ENCODE data around the gene ZNF367. TPM values are rescaled to one million over a fixed set of nuclear protein-coding genes. Genes with fewer than 3 reads are reported as not detected.

ZNF367 gene
- polyA plus RNA-seq, 1 donor (not counting 4 experiments of a cell fraction or from before 2014, with no cell fraction given): 2.2 TPM

DNA sequence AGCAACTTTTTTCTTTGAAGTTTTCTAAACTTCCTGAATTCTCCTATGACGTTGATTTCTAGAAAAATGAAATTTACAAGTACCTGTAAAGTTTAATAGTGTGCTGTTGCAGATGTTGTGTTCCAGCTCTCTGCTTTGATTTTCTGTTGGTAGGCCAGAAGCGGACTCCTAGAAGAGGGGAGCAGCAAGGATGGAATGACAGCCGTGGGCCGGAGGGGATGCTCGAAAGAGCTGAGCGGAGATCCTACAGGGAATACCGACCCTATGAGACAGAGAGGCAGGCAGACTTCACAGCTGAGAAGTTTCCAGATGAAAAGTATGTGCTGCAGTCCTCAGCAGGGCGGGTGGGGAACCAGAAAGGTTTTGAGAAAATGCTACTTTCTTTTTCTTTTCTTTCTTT is 40.1 kb upstream of the ZNF367 start:
- H3K36me3 ChIP-seq (ENCODE audit: control insufficient read depth in 2 of 2, extremely low read depth in 1 of 2, insufficient read depth in 2 of 2, low read length in 2 of 2): peaks cover 0 to 1% of the 10 kb centered on the region in 2 experiments
- no peak for DNase-seq (ENCODE audit: low read depth, low spot score)
- dilution Hi-C loops (cut with MboI; ENCODE audit: extremely low pct_ligation_motif_present, low sequenced_read_pairs): no loop called here
- no peak overlapping the region for H3K9ac ChIP-seq (ENCODE audit: control insufficient read depth, extremely low read depth, insufficient read depth, low read length)
- H3K27me3 ChIP-seq (ENCODE audit: control insufficient read depth, extremely low read depth, insufficient read depth, low read length): no peaks in the 10 kb centered on the region
- FAIRE-seq: no peak
- no peaks in the 10 kb centered on the region for H3K9me3 ChIP-seq (ENCODE audit: control insufficient read depth, low read depth, low read length)
- no peak overlapping the region for H2AFZ ChIP-seq (ENCODE audit: control insufficient read depth, low read length)
- no peak overlapping the region for H3K4me2 ChIP-seq (ENCODE audit: control insufficient read depth, extremely low read depth, insufficient read depth, low read depth, low read length)
- no peak overlapping the region for H3K27ac ChIP-seq (ENCODE audit: control insufficient read depth, insufficient read depth, low read length)
- peaks cover 6% of the 10 kb centered on the region for H3K79me2 ChIP-seq (ENCODE audit: control insufficient read depth, insufficient read depth, low read length)
- no peak overlapping the region for H3K4me3 ChIP-seq (ENCODE audit: control insufficient read depth in 2 of 3, extremely low read depth in 1 of 3, insufficient read depth in 2 of 3, low read depth in 1 of 3, low read length in 3 of 3)
- H4K20me1 ChIP-seq (ENCODE audit: control insufficient read depth, extremely low read depth, insufficient read depth, low read length): no peaks in the 10 kb centered on the region
- H3K4me1 ChIP-seq (ENCODE audit: control insufficient read depth, extremely low read depth, insufficient read depth, low read length): no peaks in the 10 kb centered on the region
- H3K9me1 ChIP-seq (ENCODE audit: control insufficient read depth, extremely low read depth, insufficient read depth, low read length): no peaks in the 10 kb centered on the region
- TF ChIP-seq CTCF (optimal IDR thresholded peaks at IDR 0.05 in 1 of 3, IDR thresholded peaks at IDR 0.05 in 1 of 3, conservative IDR thresholded peaks at IDR 0.05 in 1 of 3; ENCODE audit: extremely low read depth in 1 of 3, insufficient read depth in 2 of 3, low read length in 3 of 3) (no peak), EZH2 (IDR thresholded peaks at IDR 0.05; ENCODE audit: low read length) (no peak)

GRCh38 chr9:96457266-96457665 is 39.1 kb upstream of the ZNF367 start:
- FAIRE-seq (no peak), DNase-seq (ENCODE audit: low read depth, low spot score) (no peak)
- Histone ChIP-seq H3K27ac (ENCODE audit: control insufficient read depth, insufficient read depth, low read length) (no peak overlapping the region), H4K20me1 (ENCODE audit: control insufficient read depth, extremely low read depth, insufficient read depth, low read length) (no peaks in the 10 kb centered on the region), H3K4me2 (ENCODE audit: control insufficient read depth, extremely low read depth, insufficient read depth, low read depth, low read length) (no peak overlapping the region), H3K9ac (ENCODE audit: control insufficient read depth, extremely low read depth, insufficient read depth, low read length) (no peak overlapping the region), H3K9me1 (ENCODE audit: control insufficient read depth, extremely low read depth, insufficient read depth, low read length) (no peaks in the 10 kb centered on the region), H3K27me3 (ENCODE audit: control insufficient read depth, extremely low read depth, insufficient read depth, low read length) (no peaks in the 10 kb centered on the region), H3K4me1 (ENCODE audit: control insufficient read depth, extremely low read depth, insufficient read depth, low read length) (no peaks in the 10 kb centered on the region), H3K9me3 (ENCODE audit: control insufficient read depth, low read depth, low read length) (no peaks in the 10 kb centered on the region), H2AFZ (ENCODE audit: control insufficient read depth, low read length) (no peak overlapping the region), H3K36me3 (ENCODE audit: control insufficient read depth in 2 of 2, extremely low read depth in 1 of 2, insufficient read depth in 2 of 2, low read length in 2 of 2) (peaks cover 0 to 1% of the 10 kb centered on the region in 2 experiments), H3K4me3 (ENCODE audit: control insufficient read depth in 2 of 3, extremely low read depth in 1 of 3, insufficient read depth in 2 of 3, low read depth in 1 of 3, low read length in 3 of 3) (no peak overlapping the region), H3K79me2 (ENCODE audit: control insufficient read depth, insufficient read depth, low read length) (peaks cover 6% of the 10 kb centered on the region)
- TF ChIP-seq CTCF (optimal IDR thresholded peaks at IDR 0.05 in 1 of 3, IDR thresholded peaks at IDR 0.05 in 1 of 3, conservative IDR thresholded peaks at IDR 0.05 in 1 of 3; ENCODE audit: extremely low read depth in 1 of 3, insufficient read depth in 2 of 3, low read length in 3 of 3) (no peak), EZH2 (IDR thresholded peaks at IDR 0.05; ENCODE audit: low read length) (no peak)
- dilution Hi-C loops (cut with MboI; ENCODE audit: extremely low pct_ligation_motif_present, low sequenced_read_pairs): no loop called here

All from keratinocyte (primary cell).